ENCODE data around the gene YIPF7. TPM values are rescaled to one million over a fixed set of nuclear protein-coding genes. Genes with fewer than 3 reads are reported as not detected.

The YIPF7 gene
- total and polyA plus RNA-seq, 4 donors, result not detected

GRCh38 chr4:44652002-44652401 lies 577 bp upstream of the YIPF7 start:
- no peak for DNase-seq (ENCODE audit: low spot score)
- H3K9me3 ChIP-seq (ENCODE audit: control insufficient read depth in 4 of 4, low read length in 3 of 4), result no peaks in the 10 kb centered on the region
- no peak overlapping the region for H3K9ac ChIP-seq (ENCODE audit: low read depth in 1 of 2, low read length in 2 of 2)
- no peak overlapping the region for H3K4me3 ChIP-seq (ENCODE audit: low read depth in 1 of 3, low read length in 3 of 3)
- H3K27me3 ChIP-seq (ENCODE audit: control insufficient read depth in 4 of 4, insufficient read depth in 4 of 4, low read length in 3 of 4), result peaks cover 0 to 3% (median 1%) of the 10 kb centered on the region in 4 donors
- no peak for TF ChIP-seq RAD21 (IDR thresholded peaks at IDR 0.05)
- no peak for TF ChIP-seq TAF1 (conservative IDR thresholded peaks at IDR 0.05)
- no peak for TF ChIP-seq MAX (IDR thresholded peaks at IDR 0.05)
- no peak for TF ChIP-seq SP1 (IDR thresholded peaks at IDR 0.05)
- TF ChIP-seq NR2F2 (IDR thresholded peaks at IDR 0.05), result no peak
- WGBS, result 60% methylated on average over 1 of the region's 1 CpG
- no peaks in the 10 kb centered on the region for H3K4me1 ChIP-seq (ENCODE audit: control insufficient read depth in 4 of 4, insufficient read depth in 4 of 4, low read length in 3 of 4)
- no peaks in the 10 kb centered on the region for H3K36me3 ChIP-seq (ENCODE audit: control insufficient read depth in 4 of 4, insufficient read depth in 3 of 4, low read depth in 1 of 4, low read length in 3 of 4)
- H3K27ac ChIP-seq (ENCODE audit: low read depth in 1 of 2, low read length in 2 of 2), result no peak overlapping the region

GRCh38 chr4:44646151-44646550 lies 5.3 kb downstream of the YIPF7 start:
- Histone ChIP-seq H3K27me3 (ENCODE audit: control insufficient read depth in 4 of 4, insufficient read depth in 4 of 4, low read length in 3 of 4) (peaks cover 0 to 4% (median 1%) of the 10 kb centered on the region in 4 donors), H3K9me3 (ENCODE audit: control insufficient read depth in 4 of 4, low read length in 3 of 4) (peaks cover 0 to 5% (median 3%) of the 10 kb centered on the region in 4 donors), H3K4me1 (ENCODE audit: control insufficient read depth in 4 of 4, insufficient read depth in 4 of 4, low read length in 3 of 4) (no peaks in the 10 kb centered on the region), H3K36me3 (ENCODE audit: control insufficient read depth in 4 of 4, insufficient read depth in 3 of 4, low read depth in 1 of 4, low read length in 3 of 4) (no peaks in the 10 kb centered on the region), H3K9ac (ENCODE audit: low read depth in 1 of 2, low read length in 2 of 2) (no peak overlapping the region), H3K27ac (ENCODE audit: low read depth in 1 of 2, low read length in 2 of 2) (no peak overlapping the region), H3K4me3 (ENCODE audit: low read depth in 1 of 3, low read length in 3 of 3) (no peak overlapping the region)
- DNase-seq (ENCODE audit: low spot score), result no peak
- WGBS, result 72% methylated on average over 1 of the region's 1 CpG
- no peak for TF ChIP-seq YY1 (IDR thresholded peaks at IDR 0.05)
- no peak for TF ChIP-seq ATF3 (IDR thresholded peaks at IDR 0.05)

GRCh38 chr4:44638091-44638490 lies 13.3 kb downstream of the YIPF7 start:
- Histone ChIP-seq H3K9me3 (ENCODE audit: control insufficient read depth in 4 of 4, low read length in 3 of 4) (peaks cover 0 to 4% (median 2%) of the 10 kb centered on the region in 4 donors), H3K4me3 (ENCODE audit: low read depth in 1 of 3, low read length in 3 of 3) (no peak overlapping the region), H3K27me3 (ENCODE audit: control insufficient read depth in 4 of 4, insufficient read depth in 4 of 4, low read length in 3 of 4) (no peaks in the 10 kb centered on the region), H3K36me3 (ENCODE audit: control insufficient read depth in 4 of 4, insufficient read depth in 3 of 4, low read depth in 1 of 4, low read length in 3 of 4) (no peaks in the 10 kb centered on the region), H3K4me1 (ENCODE audit: control insufficient read depth in 4 of 4, insufficient read depth in 4 of 4, low read length in 3 of 4) (no peaks in the 10 kb centered on the region), H3K27ac (ENCODE audit: low read depth in 1 of 2, low read length in 2 of 2) (no peak overlapping the region), H3K9ac (ENCODE audit: low read depth in 1 of 2, low read length in 2 of 2) (no peak overlapping the region)
- 85% methylated on average over 4 of the region's 4 CpGs for WGBS
- no peak for DNase-seq (ENCODE audit: low spot score)
- TF ChIP-seq SP1 (IDR thresholded peaks at IDR 0.05) (no peak), JUND (IDR thresholded peaks at IDR 0.05) (no peak), YY1 (IDR thresholded peaks at IDR 0.05) (no peak), RXRA (IDR thresholded peaks at IDR 0.05) (no peak), ZBTB33 (IDR thresholded peaks at IDR 0.05) (no peak), HNF4G (IDR thresholded peaks at IDR 0.05) (no peak), ATF3 (IDR thresholded peaks at IDR 0.05) (no peak), GABPA (IDR thresholded peaks at IDR 0.05 in 1 of 2, conservative IDR thresholded peaks at IDR 0.05 in 1 of 2) (no peak), REST (IDR thresholded peaks at IDR 0.05) (no peak), FOXA2 (IDR thresholded peaks at IDR 0.05) (no peak)
